Activated CD4-positive, alpha-beta T cell treated with anti-CD3 and anti-CD28 coated beads for 4 hours (primary cell): ENCODE data around the gene CD180.
A peak's percentile ranks its signal among the peaks of the same experiment; 100 is the strongest.

Experiments used
- DNase-seq, 2 donors: peaks; one replicate each; pipeline ENCODE4 v3.0.0-alpha.2; 2020

The CD180 gene

GRCh38 chr5:67209141-67209771 lies 12.7 kb upstream of the CD180 start:
- peak; percentile 57 to 75 for DNase-seq

DNA sequence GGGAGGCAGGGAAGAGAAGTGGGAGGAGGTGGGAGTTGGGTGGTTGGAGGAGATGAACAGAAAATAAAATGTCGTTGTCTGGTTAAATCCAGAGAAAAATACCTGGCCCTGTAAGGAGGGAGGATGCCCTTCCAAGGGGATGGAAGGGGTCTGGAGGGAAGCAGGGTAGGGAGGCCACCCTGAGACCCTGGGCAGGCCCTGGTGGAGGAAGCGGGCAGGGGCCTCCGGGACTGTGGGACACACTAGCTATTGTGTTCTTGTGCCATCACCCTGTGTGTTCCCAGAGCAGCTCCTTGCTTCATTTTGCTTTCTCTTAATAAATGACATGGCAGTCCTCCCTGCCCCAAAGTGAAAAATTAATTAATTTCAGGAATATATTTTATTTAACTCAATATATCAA lies 11.8 kb upstream of the CD180 start:
- no peak for DNase-seq

GRCh38 chr5:67206929-67207328 lies 10.3 kb upstream of the CD180 start:
- DNase-seq = peak; percentile 77 to 84

DNA sequence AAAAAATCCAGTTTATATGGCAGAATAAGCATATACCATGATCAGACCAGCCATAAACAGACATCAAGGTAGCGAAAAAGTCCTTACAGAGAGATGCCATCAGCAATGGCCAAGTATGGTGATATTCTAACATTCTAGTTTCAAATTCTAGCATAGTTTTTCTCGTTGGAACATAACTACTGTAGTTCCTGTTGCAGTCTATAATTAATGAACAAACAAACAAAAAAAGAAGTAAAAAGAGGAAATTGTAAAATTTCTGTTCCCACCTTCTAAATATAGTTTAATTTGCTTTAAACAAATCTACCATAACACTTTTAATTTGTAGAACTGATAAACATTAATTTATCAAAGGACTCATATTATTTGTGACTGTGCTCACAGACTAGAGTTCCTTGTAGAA lies 9.9 kb upstream of the CD180 start:
- no peak for DNase-seq

DNA sequence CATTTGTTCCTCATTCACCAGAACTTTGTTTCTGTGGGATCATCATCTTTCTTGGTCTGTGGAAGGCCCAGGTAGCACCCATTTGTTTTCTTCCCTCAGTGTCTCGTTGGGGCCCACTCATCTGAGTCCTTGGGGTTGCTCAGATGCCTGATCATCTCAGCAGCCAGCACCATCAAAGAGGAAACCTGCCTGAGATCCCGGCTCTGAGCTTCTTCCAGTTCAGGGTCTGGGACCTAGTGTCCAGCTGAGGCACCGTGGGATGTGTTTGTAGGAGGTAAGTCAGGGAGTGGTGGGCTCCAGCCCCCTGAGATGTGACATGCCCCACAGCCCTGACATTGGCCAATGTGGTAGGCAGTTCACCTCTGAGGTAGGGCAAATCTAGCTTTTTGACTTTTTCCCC lies 9.4 kb upstream of the CD180 start:
- DNase-seq = no peak

- no peak for DNase-seq
Observed at GRCh38 chr5:67204821-67205220, 8.2 kb upstream of the CD180 start.

GRCh38 chr5:67203701-67204074 lies 7.1 kb upstream of the CD180 start:
- DNase-seq = no peak

- no peak for DNase-seq
Observed at GRCh38 chr5:67202828-67203227, 6.2 kb upstream of the CD180 start.

- no peak for DNase-seq
Observed at GRCh38 chr5:67201897-67202549, 5.4 kb upstream of the CD180 start.

DNA sequence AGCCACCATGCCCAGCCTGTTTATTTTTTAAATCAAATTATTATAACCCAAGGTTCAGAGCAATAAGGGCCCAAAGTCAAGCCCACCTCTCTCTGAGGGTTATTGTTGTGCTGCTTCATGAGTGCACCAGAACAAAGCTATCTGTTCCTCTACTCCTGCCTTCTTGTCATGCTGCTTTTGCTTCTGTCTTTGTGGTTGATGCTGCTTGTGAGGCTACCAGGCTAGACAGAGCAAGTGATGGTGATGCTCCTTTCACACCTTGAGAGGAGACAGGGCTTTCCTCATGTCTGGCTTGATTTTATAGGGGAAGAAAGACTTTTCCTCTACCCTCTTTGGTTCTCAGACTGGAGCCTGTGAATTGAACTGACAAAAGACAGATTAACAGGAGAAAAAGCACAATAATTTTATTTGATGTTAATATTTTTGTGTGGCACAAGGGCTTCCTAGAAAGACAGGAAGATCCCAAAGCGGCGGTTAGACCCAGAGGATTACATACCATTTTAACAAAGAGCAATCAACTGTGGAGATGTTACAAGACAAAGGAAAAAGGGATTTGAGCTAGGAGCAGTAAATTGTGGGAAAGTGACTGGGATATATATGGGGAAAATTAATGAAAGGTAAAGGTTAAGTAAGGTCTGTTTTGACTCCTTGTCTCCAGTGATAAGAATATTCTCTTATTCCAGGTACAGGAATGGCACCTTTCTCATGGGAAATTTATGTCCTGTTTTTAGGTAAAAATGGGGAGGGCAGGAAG lies 4.4 kb upstream of the CD180 start:
- DNase-seq = no peak

DNA sequence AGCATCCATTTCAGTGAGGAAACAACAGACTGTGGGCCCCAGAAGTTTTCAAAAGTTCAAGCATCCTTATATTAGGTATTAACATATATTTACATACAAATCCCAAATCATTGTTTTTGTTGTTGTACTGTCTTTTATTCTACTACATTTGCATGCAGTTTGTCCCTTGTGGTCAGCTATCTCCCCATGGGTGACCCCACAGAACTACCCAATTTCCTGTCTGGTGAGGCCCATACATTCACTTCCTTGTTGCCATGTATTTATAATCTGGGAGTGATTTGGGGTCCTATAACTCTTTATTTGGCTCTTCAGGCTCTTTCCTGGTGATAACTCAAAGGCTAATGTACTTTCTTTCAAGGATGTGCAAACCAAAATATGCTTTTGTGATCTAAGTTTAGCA lies 3.3 kb upstream of the CD180 start:
- DNase-seq = no peak

GRCh38 chr5:67198917-67199316 lies 2.3 kb upstream of the CD180 start:
- DNase-seq = no peak

DNA sequence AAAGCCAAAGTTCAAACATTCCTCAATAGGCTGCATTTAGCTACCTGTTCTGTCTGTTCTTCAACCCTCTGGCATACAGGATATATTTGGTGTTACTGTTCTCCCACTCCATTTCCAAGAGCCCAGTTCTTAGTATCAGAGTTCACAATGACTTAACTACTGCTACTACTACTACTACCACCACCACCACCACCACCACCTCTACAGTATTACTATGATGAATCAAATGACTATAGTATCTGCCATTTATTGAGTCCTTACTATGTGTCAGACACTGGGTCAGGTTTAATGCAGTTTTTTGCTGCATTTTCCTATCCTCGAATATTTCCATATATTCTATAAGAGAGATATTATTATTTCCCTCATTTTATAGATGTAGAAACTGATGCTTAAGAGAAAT lies 937 bp upstream of the CD180 start:
- no peak for DNase-seq

- no peak for DNase-seq
Observed at GRCh38 chr5:67195406-67196275, 958 bp downstream of the CD180 start.

GRCh38 chr5:67194166-67194565 lies 2.4 kb downstream of the CD180 start:
- DNase-seq = no peak

DNA sequence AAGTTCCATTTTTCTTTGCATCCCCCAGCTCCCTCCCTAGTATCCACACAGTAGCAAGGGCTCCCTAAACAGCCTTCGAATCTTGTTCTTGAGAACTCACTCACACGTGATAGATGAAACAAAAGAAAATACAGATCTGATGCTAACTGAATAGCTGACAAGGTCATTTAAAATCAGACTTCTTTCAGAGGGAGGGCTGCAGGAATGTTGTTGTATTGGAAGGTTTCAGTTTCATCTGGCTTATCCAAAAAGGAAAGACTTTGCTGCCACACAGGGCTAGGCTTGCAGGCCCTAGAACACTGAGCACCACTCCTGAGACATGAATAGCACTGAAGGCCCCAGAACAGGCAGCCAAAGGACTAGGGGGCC lies 3.2 kb downstream of the CD180 start:
- DNase-seq = no peak

DNA sequence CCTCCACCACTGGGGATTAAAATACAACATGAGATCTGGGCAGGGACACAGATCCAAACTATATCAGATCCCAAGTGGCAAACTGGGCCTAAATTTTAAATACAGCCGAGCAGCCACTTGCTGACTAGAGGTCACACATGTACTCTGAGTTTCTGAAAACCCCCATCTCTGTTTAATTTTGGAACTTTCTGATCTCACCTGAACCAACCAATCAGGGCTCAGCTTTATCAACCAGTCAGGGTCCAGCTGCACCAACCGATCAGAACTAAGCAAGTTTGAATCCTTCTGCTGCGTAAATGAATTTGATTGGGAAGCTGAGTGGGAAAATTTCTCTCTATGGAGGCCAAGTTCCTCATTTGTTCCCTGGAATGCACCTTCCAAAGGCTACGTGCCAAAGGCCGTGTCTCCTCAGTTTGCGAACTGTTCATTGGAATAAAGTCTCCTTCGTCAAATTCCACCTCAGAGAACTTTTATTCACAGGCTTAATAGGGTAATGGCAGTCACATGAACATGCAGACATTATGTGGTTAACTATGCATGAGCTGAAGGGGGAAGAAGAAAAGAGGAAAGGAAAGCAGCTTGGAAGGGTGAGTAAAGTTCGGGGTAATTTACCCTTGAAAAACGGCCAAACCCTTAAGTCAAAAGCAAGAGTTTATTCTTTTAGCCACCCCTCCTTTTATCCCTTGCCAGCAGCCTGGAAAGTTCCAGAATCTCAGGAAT lies 3.7 kb downstream of the CD180 start:
- DNase-seq = no peak

DNA sequence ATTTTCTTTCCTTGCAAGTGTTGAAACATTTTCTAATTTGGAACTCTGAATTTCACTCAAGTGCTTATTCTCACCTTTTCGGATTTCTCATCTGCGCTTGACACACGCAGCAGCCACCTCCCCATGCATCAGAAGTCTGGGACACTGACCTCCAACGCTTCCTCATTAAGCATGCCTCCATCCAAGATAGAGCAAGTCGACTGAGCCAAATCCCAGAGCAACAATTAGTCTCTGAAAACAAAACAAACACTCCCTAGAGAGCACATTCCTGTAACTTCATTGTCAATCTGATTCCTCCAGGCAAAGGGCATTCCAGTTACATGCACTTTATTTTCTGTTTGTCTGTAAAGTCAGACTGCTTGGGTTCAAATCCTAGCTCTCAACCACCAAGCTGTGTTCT lies 5.7 kb downstream of the CD180 start:
- no peak for DNase-seq

- DNase-seq = no peak
Observed at GRCh38 chr5:67190410-67190809, 6.2 kb downstream of the CD180 start.

DNA sequence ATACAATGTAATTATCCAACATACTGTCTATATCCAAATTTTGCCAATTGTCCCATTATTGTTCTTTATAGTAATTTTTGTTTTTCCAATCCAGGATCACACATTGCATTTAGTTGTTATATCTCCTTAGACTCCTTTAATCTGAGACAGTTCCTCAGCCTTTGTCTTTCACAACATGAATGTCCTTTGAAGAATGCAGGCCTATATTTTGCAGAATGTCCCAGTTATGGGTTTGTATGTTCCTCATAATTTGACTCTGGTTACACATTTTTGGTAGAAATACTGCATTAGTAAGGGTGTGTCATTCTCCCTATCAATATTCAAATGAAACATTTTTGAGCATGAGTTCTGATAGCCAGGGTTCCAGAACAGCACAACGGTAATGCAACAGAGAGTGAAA lies 6.7 kb downstream of the CD180 start:
- no peak for DNase-seq

DNA sequence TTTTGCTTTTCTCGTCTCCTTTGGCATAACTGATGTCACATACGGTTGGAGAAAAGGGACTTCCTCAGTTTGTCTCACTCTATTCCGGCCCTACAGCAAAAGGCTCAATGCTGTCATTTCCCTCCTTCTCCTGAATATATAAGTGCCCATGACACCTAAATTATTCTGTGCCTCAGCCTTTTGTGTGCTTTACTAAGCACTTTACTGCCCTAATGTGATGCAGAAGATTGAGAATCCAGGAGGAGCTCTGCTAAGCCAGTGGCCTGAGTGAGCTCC lies 7.6 kb downstream of the CD180 start:
- no peak for DNase-seq

DNA sequence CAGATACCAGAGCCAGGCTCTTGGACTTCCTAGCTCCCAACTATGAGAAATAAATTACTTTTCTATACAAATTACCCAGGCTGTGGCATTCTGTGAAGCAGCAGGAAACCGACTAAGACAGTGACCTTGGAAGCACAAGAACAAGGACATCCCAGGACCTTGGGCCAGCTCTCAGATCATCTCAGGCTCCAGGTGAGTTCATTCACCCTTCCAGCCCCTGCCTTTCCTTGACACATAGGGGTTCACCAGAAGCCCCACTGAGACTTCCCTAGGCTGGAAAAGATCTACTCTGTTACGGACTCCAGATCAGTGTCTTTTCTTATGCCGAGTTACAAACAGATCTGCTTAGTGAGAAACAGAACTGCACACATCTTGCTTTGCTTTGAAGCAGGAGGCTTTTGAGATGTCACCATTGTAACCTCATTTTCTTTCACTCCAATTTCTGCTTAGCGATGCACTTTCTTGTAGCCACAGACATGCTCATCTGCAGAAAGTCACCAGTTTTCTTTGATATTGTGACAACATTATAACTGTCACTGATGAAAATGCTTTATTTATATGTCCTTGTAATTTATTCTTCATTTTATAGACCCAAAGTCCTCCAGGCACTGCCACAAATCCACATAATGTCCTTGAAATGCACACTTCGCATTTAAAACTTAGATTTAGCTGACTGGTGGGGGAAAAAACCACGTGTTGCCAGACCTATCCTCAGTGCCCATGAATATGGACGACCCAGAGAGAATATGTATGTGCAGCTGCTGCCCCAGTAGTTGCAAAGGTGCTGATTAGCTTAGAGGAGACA lies 8.1 kb downstream of the CD180 start:
- no peak for DNase-seq
